ENCODE measurements around the gene HSPA9.
A peak's percentile ranks its signal among the peaks of the same experiment; 100 is the strongest.

The HSPA9 gene

GRCh38 chr5:138542956-138543729 lies 32.1 kb downstream of the HSPA9 start, which contains the start of gene ETF1:
TSS of gene ETF1 (minus strand) at chr5:138543236. CDS start at chr5:138542918, 318 bp downstream.
- H3K4me3 ChIP-seq (ENCODE audit: low read depth, low read length), result peak within 1 kb of the TSS; percentile 98
- DNase-seq, result peak; percentile 100
- H3K79me2 ChIP-seq (ENCODE audit: control insufficient read depth, insufficient read depth, low read length, poor library complexity), result peaks cover 26% of the 10 kb centered on the region
- H3K4me1 ChIP-seq (ENCODE audit: control insufficient read depth in 1 of 2, insufficient read depth in 2 of 2, low read length in 2 of 2), result peaks cover 7 to 8% of the 10 kb centered on the region in 2 experiments
- H3K27me3 ChIP-seq (ENCODE audit: insufficient read depth, low read length), result no peaks in the 10 kb centered on the region
- peak within 1 kb of the TSS; percentile 96 for H2AK5ac ChIP-seq (ENCODE audit: low read length)
- peak within 1 kb of the TSS; percentile 86 for H2BK120ac ChIP-seq (ENCODE audit: insufficient read depth, low read length, poor library complexity)
- H2AFZ ChIP-seq (ENCODE audit: insufficient read depth, low read length, poor library complexity), result peak within 1 kb of the TSS; percentile 77
- H3K18ac ChIP-seq (ENCODE audit: low read length), result peak within 1 kb of the TSS; percentile 95
- H3K9ac ChIP-seq (ENCODE audit: low read length), result peak within 1 kb of the TSS; percentile 98
- no peaks in the 10 kb centered on the region for H3K9me3 ChIP-seq (ENCODE audit: insufficient read depth, low read depth, low read length)
- peak within 1 kb of the TSS; percentile 90 for H3K27ac ChIP-seq (ENCODE audit: low read depth, low read length)
- H3K4ac ChIP-seq (ENCODE audit: low read depth, low read length), result peak within 1 kb of the TSS; percentile 100
- no peak within 1 kb of the TSS for H2BK12ac ChIP-seq (ENCODE audit: low read length)
- H3K36me3 ChIP-seq (ENCODE audit: control insufficient read depth in 1 of 2, insufficient read depth in 2 of 2, low read length in 2 of 2), result peaks cover 0 to 4% of the 10 kb centered on the region in 2 experiments
- H3K4me2 ChIP-seq (ENCODE audit: low read length), result peak within 1 kb of the TSS; percentile 100
- peak within 1 kb of the TSS; percentile 95 for H4K8ac ChIP-seq (ENCODE audit: low read depth, low read length)
- H2BK5ac ChIP-seq (ENCODE audit: low read depth, low read length, poor library complexity), result peak within 1 kb of the TSS; percentile 93
- no CpG with 5 or more reads among the region's 70 CpGs for WGBS (ENCODE audit: extremely low coverage, insufficient coverage, insufficient read length)
- H4K91ac ChIP-seq (ENCODE audit: low read depth, low read length), result peak within 1 kb of the TSS; percentile 94
- peaks cover 17% of the 10 kb centered on the region for H3K79me1 ChIP-seq (ENCODE audit: low read length)
- peak within 1 kb of the TSS; percentile 85 for H4K12ac ChIP-seq (ENCODE audit: low read depth, low read length)
- peak within 1 kb of the TSS; percentile 97 for H3K14ac ChIP-seq (ENCODE audit: low read length)
- no peak within 1 kb of the TSS for H3K23ac ChIP-seq (ENCODE audit: low read length)

- Histone ChIP-seq H3K4me1 (ENCODE audit: control insufficient read depth in 1 of 2, insufficient read depth in 2 of 2, low read length in 2 of 2) (peaks cover 7 to 8% of the 10 kb centered on the region in 2 experiments), H3K4me2 (ENCODE audit: low read length) (peak overlapping the region; percentile 100), H3K27me3 (ENCODE audit: insufficient read depth, low read length) (no peaks in the 10 kb centered on the region), H4K91ac (ENCODE audit: low read depth, low read length) (peak overlapping the region; percentile 78), H3K79me1 (ENCODE audit: low read length) (peaks cover 17% of the 10 kb centered on the region), H3K14ac (ENCODE audit: low read length) (peak overlapping the region; percentile 78), H3K9me3 (ENCODE audit: insufficient read depth, low read depth, low read length) (no peaks in the 10 kb centered on the region), H2BK5ac (ENCODE audit: low read depth, low read length, poor library complexity) (peak overlapping the region; percentile 62), H4K8ac (ENCODE audit: low read depth, low read length) (peak overlapping the region; percentile 87), H2BK12ac (ENCODE audit: low read length) (peak overlapping the region; percentile 66), H4K12ac (ENCODE audit: low read depth, low read length) (peak overlapping the region; percentile 55), H3K4me3 (ENCODE audit: low read depth, low read length) (peak overlapping the region; percentile 98), H3K36me3 (ENCODE audit: control insufficient read depth in 1 of 2, insufficient read depth in 2 of 2, low read length in 2 of 2) (peaks cover 0 to 6% of the 10 kb centered on the region in 2 experiments), H3K18ac (ENCODE audit: low read length) (peak overlapping the region; percentile 58), H3K4ac (ENCODE audit: low read depth, low read length) (peak overlapping the region; percentile 100), H3K23ac (ENCODE audit: low read length) (no peak overlapping the region), H3K27ac (ENCODE audit: low read depth, low read length) (peak overlapping the region; percentile 87), H3K9ac (ENCODE audit: low read length) (peak overlapping the region; percentile 98), H3K79me2 (ENCODE audit: control insufficient read depth, insufficient read depth, low read length, poor library complexity) (peaks cover 26% of the 10 kb centered on the region), H2AK5ac (ENCODE audit: low read length) (peak overlapping the region; percentile 96), H2AFZ (ENCODE audit: insufficient read depth, low read length, poor library complexity) (peak overlapping the region; percentile 65), H2BK120ac (ENCODE audit: insufficient read depth, low read length, poor library complexity) (peak overlapping the region; percentile 86)
- no CpG with 5 or more reads among the region's 47 CpGs for WGBS (ENCODE audit: extremely low coverage, insufficient coverage, insufficient read length)
- peak in 1 of 2 donors; percentile 26 for DNase-seq
These were observed 32.8 kb downstream of the HSPA9 start for GRCh38 chr5:138542180-138542955.

- no peak overlapping the region for H3K27ac ChIP-seq (ENCODE audit: low read depth, low read length)
- H3K79me2 ChIP-seq (ENCODE audit: control insufficient read depth, insufficient read depth, low read length, poor library complexity), result peaks cover 26% of the 10 kb centered on the region
- H2AK5ac ChIP-seq (ENCODE audit: low read length), result peak overlapping the region; percentile 59
- peak overlapping the region; percentile 66 for H2BK12ac ChIP-seq (ENCODE audit: low read length)
- H3K27me3 ChIP-seq (ENCODE audit: insufficient read depth, low read length), result no peaks in the 10 kb centered on the region
- peak overlapping the region; percentile 87 for H4K8ac ChIP-seq (ENCODE audit: low read depth, low read length)
- H3K4me1 ChIP-seq (ENCODE audit: control insufficient read depth in 1 of 2, insufficient read depth in 2 of 2, low read length in 2 of 2), result peaks cover 7 to 8% of the 10 kb centered on the region in 2 experiments
- H3K36me3 ChIP-seq (ENCODE audit: control insufficient read depth in 1 of 2, insufficient read depth in 2 of 2, low read length in 2 of 2), result peaks cover under 1 to 4% of the 10 kb centered on the region in 2 experiments
- peaks cover 17% of the 10 kb centered on the region for H3K79me1 ChIP-seq (ENCODE audit: low read length)
- DNase-seq, result peak; percentile 50 to 71
- H3K4me3 ChIP-seq (ENCODE audit: low read depth, low read length), result peak overlapping the region; percentile 98
- peak overlapping the region; percentile 100 for H3K4ac ChIP-seq (ENCODE audit: low read depth, low read length)
- peak overlapping the region; percentile 78 for H4K91ac ChIP-seq (ENCODE audit: low read depth, low read length)
- no peak overlapping the region for H2BK120ac ChIP-seq (ENCODE audit: insufficient read depth, low read length, poor library complexity)
- peak overlapping the region; percentile 100 for H3K4me2 ChIP-seq (ENCODE audit: low read length)
- H3K9me3 ChIP-seq (ENCODE audit: insufficient read depth, low read depth, low read length), result no peaks in the 10 kb centered on the region
- no peak overlapping the region for H3K23ac ChIP-seq (ENCODE audit: low read length)
- H2BK5ac ChIP-seq (ENCODE audit: low read depth, low read length, poor library complexity), result peak overlapping the region; percentile 62
- H3K18ac ChIP-seq (ENCODE audit: low read length), result no peak overlapping the region
- peak overlapping the region; percentile 98 for H3K9ac ChIP-seq (ENCODE audit: low read length)
- no peak overlapping the region for H4K12ac ChIP-seq (ENCODE audit: low read depth, low read length)
- no CpG with 5 or more reads among the region's 6 CpGs for WGBS (ENCODE audit: extremely low coverage, insufficient coverage, insufficient read length)
- peak overlapping the region; percentile 78 for H3K14ac ChIP-seq (ENCODE audit: low read length)
- no peak overlapping the region for H2AFZ ChIP-seq (ENCODE audit: insufficient read depth, low read length, poor library complexity)
These were observed 33.6 kb downstream of the HSPA9 start for GRCh38 chr5:138541511-138542179.

- Histone ChIP-seq H3K9me3 (ENCODE audit: insufficient read depth, low read depth, low read length) (no peaks in the 10 kb centered on the region), H3K4me3 (ENCODE audit: low read depth, low read length) (no peak overlapping the region), H4K91ac (ENCODE audit: low read depth, low read length) (no peak overlapping the region), H3K79me1 (ENCODE audit: low read length) (peaks cover 17% of the 10 kb centered on the region), H2BK120ac (ENCODE audit: insufficient read depth, low read length, poor library complexity) (no peak overlapping the region), H4K12ac (ENCODE audit: low read depth, low read length) (no peak overlapping the region), H3K14ac (ENCODE audit: low read length) (no peak overlapping the region), H3K36me3 (ENCODE audit: control insufficient read depth in 1 of 2, insufficient read depth in 2 of 2, low read length in 2 of 2) (peaks cover 3 to 8% of the 10 kb centered on the region in 2 experiments), H2AFZ (ENCODE audit: insufficient read depth, low read length, poor library complexity) (no peak overlapping the region), H3K27me3 (ENCODE audit: insufficient read depth, low read length) (no peaks in the 10 kb centered on the region), H2AK5ac (ENCODE audit: low read length) (no peak overlapping the region), H3K4me2 (ENCODE audit: low read length) (no peak overlapping the region), H2BK12ac (ENCODE audit: low read length) (no peak overlapping the region), H3K4ac (ENCODE audit: low read depth, low read length) (no peak overlapping the region), H4K8ac (ENCODE audit: low read depth, low read length) (no peak overlapping the region), H3K27ac (ENCODE audit: low read depth, low read length) (no peak overlapping the region), H3K4me1 (ENCODE audit: control insufficient read depth in 1 of 2, insufficient read depth in 2 of 2, low read length in 2 of 2) (peaks cover 6 to 8% of the 10 kb centered on the region in 2 experiments), H3K23ac (ENCODE audit: low read length) (no peak overlapping the region), H3K9ac (ENCODE audit: low read length) (no peak overlapping the region), H3K18ac (ENCODE audit: low read length) (no peak overlapping the region), H2BK5ac (ENCODE audit: low read depth, low read length, poor library complexity) (no peak overlapping the region), H3K79me2 (ENCODE audit: control insufficient read depth, insufficient read depth, low read length, poor library complexity) (peaks cover 29% of the 10 kb centered on the region)
- DNase-seq, result no peak
These were observed 35.4 kb downstream of the HSPA9 start for GRCh38 chr5:138539791-138540190.

Data from trophoblast cell (in vitro differentiated cells and primary cell).